DND-41 (cell line): ENCODE measurements around the gene ERF.
A peak's percentile ranks its signal among the peaks of the same experiment; 100 is the strongest.

ENCODE experiments used
- ATAC-seq: fragments of 200-7000 bp; cut with Tn5 transposase; 3 replicates; pipeline ENCODE4 v1.9.1; 2021; ENCODE audit warnings: low read depth; ENCODE audit not compliant: insufficient read depth
- DNase-seq: peaks from one replicate; pipeline ENCODE4 v3.0.0-alpha.2; 2020
- H2AFZ ChIP-seq: 2 replicates; pipeline ENCODE4 v1.6.0; 2012; ENCODE audit warnings: low read depth, low read length
- H3K27ac ChIP-seq: 2 replicates; pipeline ENCODE4 v1.5.1; 2012; ENCODE audit warnings: low read length, inconsistent platforms
- H3K27me3 ChIP-seq: fragments of 200-600 bp; sonication (generic); 2 replicates; pipeline ENCODE4 v1.6.0; 2012; ENCODE audit warnings: low read length, mild to moderate bottlenecking, inconsistent platforms; ENCODE audit not compliant: insufficient read depth, poor library complexity
- H3K36me3 ChIP-seq: 2 replicates; pipeline ENCODE4 v1.5.1; 2012; ENCODE audit warnings: low read length, inconsistent platforms; ENCODE audit not compliant: insufficient read depth
- H3K4me1 ChIP-seq: 2 replicates; pipeline ENCODE4 v1.5.1; 2012; ENCODE audit warnings: mild to moderate bottlenecking, low read length; ENCODE audit not compliant: insufficient read depth
- H3K4me2 ChIP-seq: 2 replicates; pipeline ENCODE4 v1.6.0; 2012; ENCODE audit warnings: mild to moderate bottlenecking, moderate library complexity, low read length, inconsistent platforms; ENCODE audit not compliant: insufficient read depth
- H3K4me3 ChIP-seq, 2 experiments: fragments of 200-600 bp in 1 of 2; shearing (Covaris generic) in 1 of 2; 2 replicates each; pipeline ENCODE4 v1.5.1; 2012 to 2016; ENCODE audit warnings: inconsistent platforms in 2 of 2, low read length in 2 of 2, mild to moderate bottlenecking in 2 of 2, low read depth in 1 of 2, moderate library complexity in 1 of 2
- H3K79me2 ChIP-seq: 2 replicates; pipeline ENCODE4 v1.6.0; 2012; ENCODE audit warnings: low read length, inconsistent platforms; ENCODE audit not compliant: insufficient read depth
- H3K9ac ChIP-seq: 2 replicates; pipeline ENCODE4 v1.6.0; 2012; ENCODE audit warnings: low read depth, mild to moderate bottlenecking, inconsistent platforms, low read length, moderate library complexity
- H3K9me3 ChIP-seq: 2 replicates; pipeline ENCODE4 v1.5.1; 2012; ENCODE audit warnings: low read length, moderate library complexity, mild to moderate bottlenecking, inconsistent platforms; ENCODE audit not compliant: insufficient read depth, severe bottlenecking
- H4K20me1 ChIP-seq: 2 replicates; pipeline ENCODE4 v1.6.0; 2012; ENCODE audit warnings: low read length; ENCODE audit not compliant: insufficient read depth
- CTCF ChIP-seq: IDR thresholded peaks from 2 replicates; pipeline ENCODE4 v1.5.1; 2012; ENCODE audit warnings: borderline replicate concordance, low read length, moderate library complexity, mild to moderate bottlenecking; ENCODE audit not compliant: poor library complexity, severe bottlenecking; ENCODE audit errors: extremely low read depth
- EZH2 ChIP-seq: IDR thresholded peaks from 3 replicates; pipeline ENCODE4 v1.6.1; 2012; ENCODE audit warnings: borderline replicate concordance, low read depth, mild to moderate bottlenecking, moderate library complexity, low read length, inconsistent platforms; ENCODE audit not compliant: severe bottlenecking

The ERF gene

GRCh38 chr19:42285541-42285941 lies 30.6 kb upstream of the ERF start:
- Histone ChIP-seq H3K9ac (peak overlapping the region; percentile 85; the same call in 1 of the 2 replicates), H3K79me2 (peaks cover 34% of the 10 kb centered on the region), H3K4me3 (peak overlapping the region in 1 of 2 experiments; percentile 93; a peak in 1 of 4 replicates), H4K20me1 (peaks cover 43% of the 10 kb centered on the region), H3K27ac (peak overlapping the region; percentile 77), H3K27me3 (no peaks in the 10 kb centered on the region), H2AFZ (no peak overlapping the region), H3K36me3 (peaks cover 46% of the 10 kb centered on the region), H3K4me2 (peak overlapping the region; percentile 100), H3K9me3 (no peaks in the 10 kb centered on the region), H3K4me1 (peaks cover 47% of the 10 kb centered on the region)
- no peak for TF ChIP-seq CTCF
- no peak for TF ChIP-seq EZH2
- ATAC-seq (no peak), DNase-seq (no peak)

- ATAC-seq, result no peak
- TF ChIP-seq EZH2 (no peak), CTCF (no peak)
- peak overlapping the region; percentile 85 for H3K9ac ChIP-seq
- H3K27ac ChIP-seq, result peak overlapping the region; percentile 77
- H2AFZ ChIP-seq, result peak overlapping the region; percentile 62
- H3K4me2 ChIP-seq, result peak overlapping the region; percentile 100
- H3K4me1 ChIP-seq, result peaks cover 47% of the 10 kb centered on the region
- peaks cover 38% of the 10 kb centered on the region for H3K36me3 ChIP-seq
- no peaks in the 10 kb centered on the region for H3K27me3 ChIP-seq
- peaks cover 34% of the 10 kb centered on the region for H3K79me2 ChIP-seq
- H3K9me3 ChIP-seq, result no peaks in the 10 kb centered on the region
- peaks cover 40% of the 10 kb centered on the region for H4K20me1 ChIP-seq
- DNase-seq, result peak; percentile 39
- peak overlapping the region; percentile 75 to 93; a peak in 3 of 4 replicates for H3K4me3 ChIP-seq
Observed at GRCh38 chr19:42284591-42285341, 29.8 kb upstream of the ERF start.

GRCh38 chr19:42284066-42284501 lies 29.2 kb upstream of the ERF start:
- Histone ChIP-seq H3K27ac (peak overlapping the region; percentile 89), H3K9me3 (no peaks in the 10 kb centered on the region), H3K4me2 (peak overlapping the region; percentile 44), H3K79me2 (peaks cover 40% of the 10 kb centered on the region), H2AFZ (peak overlapping the region; percentile 57; the same call in 1 of the 2 replicates), H3K27me3 (no peaks in the 10 kb centered on the region), H3K4me1 (peaks cover 54% of the 10 kb centered on the region), H3K9ac (peak overlapping the region; percentile 72), H3K36me3 (peaks cover 31% of the 10 kb centered on the region), H4K20me1 (peaks cover 34% of the 10 kb centered on the region), H3K4me3 (peak overlapping the region in 1 of 2 experiments; percentile 93; a peak in 2 of 4 replicates)
- DNase-seq (peak; percentile 86), ATAC-seq (no peak; the same call in 2 of the 3 replicates)
- TF ChIP-seq CTCF (no peak), EZH2 (no peak)
